WTC11 (cell line): Measurements from ENCODE around the gene SLC7A5. TPM values are rescaled to one million over a fixed set of nuclear protein-coding genes. Genes with fewer than 3 reads are reported as not detected.

Experiments used
- CREB1 ChIP-seq: sonication (generic); formaldehyde crosslinking; IDR thresholded peaks from 2 replicates; pipeline ENCODE4 v1.8.0; 2023; ENCODE audit warnings: mild to moderate bottlenecking, missing genetic modification reagents
- MAX ChIP-seq: sonication (generic); formaldehyde crosslinking; IDR thresholded peaks from 2 replicates; pipeline ENCODE4 v1.8.0; 2022; ENCODE audit warnings: mild to moderate bottlenecking, missing genetic modification reagents
- TP53 ChIP-seq: sonication (generic); formaldehyde crosslinking; IDR thresholded peaks from 2 replicates; pipeline ENCODE4 v1.8.1; 2023; ENCODE audit warnings: mild to moderate bottlenecking, missing genetic modification reagents
- microRNA-seq: library from miRNA; unstranded; fragments of <30 nt; microRNA quantifications from one replicate; pipeline ENCODE4 v1.2.0, GENCODE V29; 2022; ENCODE audit warnings: borderline number of aligned reads
- total RNA-seq: library from RNA; stranded (reverse); gene quantifications from 3 replicates; pipeline ENCODE4 v1.2.3, GENCODE V29; 2021

Gene SLC7A5
- total RNA-seq, 1 experiment from 2014 or later: 197 TPM

- TF ChIP-seq MAX (CRISPR knock-in tag) (no peak), CREB1 (no peak), TP53 (CRISPR knock-in tag) (no peak)
These were observed 88.8 kb downstream of the SLC7A5 start (continued) for GRCh38 chr16:87780385-87780989.

Small RNA genes within 50 kb of the gene (microRNA-seq; reads per million reads assigned to microRNA genes)
- gene MIR6775: not detected

Other genes with a start within 250 kb of the SLC7A5 start
- gene KLHDC4, start 103.5 kb downstream of the SLC7A5 start, total RNA-seq: 60.0 to 63.6 TPM (median 60.5 TPM) in 3 replicates
- gene CA5A, start 67.0 kb upstream of the SLC7A5 start, total RNA-seq: not detected in 3 replicates
- 29.1 to 34.5 TPM (median 33.3 TPM) in 3 replicates for gene BANP, start 81.9 kb upstream of the SLC7A5 start, total RNA-seq